Neural crest cell (in vitro differentiated cells): Measurements from ENCODE around the gene S100A6. TPM values are rescaled to one million over a fixed set of nuclear protein-coding genes. Genes with fewer than 3 reads are reported as not detected.

Source experiments
- DNase-seq: peaks from one replicate; pipeline ENCODE4 v3.0.0; 2021; ENCODE audit warnings: low read depth, mixed read lengths, low spot score
- H3K27ac Mint-ChIP-seq: one replicate; pipeline ENCODE4 v1.8.0; 2021; ENCODE audit warnings: mild to moderate bottlenecking, mixed read lengths; ENCODE audit not compliant: unreplicated experiment
- H3K27me3 Mint-ChIP-seq: 2 replicates; pipeline ENCODE4 v1.8.0; 2021; ENCODE audit warnings: low read depth, mild to moderate bottlenecking, mixed read lengths
- H3K36me3 Mint-ChIP-seq: 2 replicates; pipeline ENCODE4 v1.8.0; 2021; ENCODE audit warnings: low read depth, mild to moderate bottlenecking, mixed read lengths
- H3K4me1 Mint-ChIP-seq: 2 replicates; pipeline ENCODE4 v1.8.0; 2021; ENCODE audit warnings: mixed read lengths
- H3K4me3 Mint-ChIP-seq: one replicate; pipeline ENCODE4 v1.8.0; 2021; ENCODE audit warnings: mild to moderate bottlenecking, mixed read lengths
- H3K9me3 Mint-ChIP-seq: 2 replicates; pipeline ENCODE4 v1.8.0; 2021; ENCODE audit warnings: mixed read lengths
- CTCF ChIP-seq: fragments of 200-600 bp; sonication (generic); conservative IDR thresholded peaks from 2 replicates; pipeline ENCODE4 v1.5.0; 2021; ENCODE audit warnings: antibody characterized with exemption, mild to moderate bottlenecking
- total RNA-seq: library from RNA; stranded (reverse); gene quantifications from 2 replicates; pipeline ENCODE4 v1.2.1, GENCODE V29; 2021

Gene S100A6
- total RNA-seq, 1 donor from 2014 or later = not detected

DNA sequence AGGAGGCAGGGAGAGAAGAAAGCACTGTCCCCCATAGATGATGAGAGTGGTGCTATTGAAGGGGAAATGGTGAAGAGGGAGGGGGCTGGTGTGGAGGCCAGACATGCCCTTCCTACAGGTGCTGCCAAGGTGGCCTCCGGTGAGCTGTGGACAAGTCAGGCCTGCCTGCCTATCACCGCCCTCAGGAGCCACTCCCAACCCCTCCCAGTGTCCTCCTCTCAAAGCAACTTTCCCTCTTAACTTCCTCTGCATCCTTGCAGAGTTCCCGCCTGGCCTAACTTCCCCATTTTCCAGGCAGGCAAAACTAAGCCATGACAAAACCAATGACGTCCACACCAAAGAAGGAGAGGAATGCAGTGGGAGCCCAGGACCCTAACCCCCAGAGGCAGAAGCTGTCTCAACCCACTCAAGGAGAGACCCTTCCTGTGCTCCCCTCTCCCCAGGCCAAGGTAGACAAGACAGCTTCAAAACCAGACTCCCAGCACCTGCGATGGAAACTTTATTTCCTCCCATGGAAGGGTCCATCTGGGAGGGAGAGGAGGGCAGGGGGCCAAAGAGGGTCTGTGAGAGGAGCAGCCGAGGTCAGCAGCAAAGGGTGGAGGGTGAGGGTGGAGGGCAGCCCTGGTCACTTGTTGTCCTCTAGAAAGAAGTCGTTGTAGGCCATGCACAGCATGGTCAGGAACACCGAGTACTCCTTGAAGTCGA, 1.0 kb upstream of the S100A6 start:
- no peaks in the 10 kb centered on the region for H3K36me3 Mint-ChIP-seq
- TF ChIP-seq CTCF = no peak
- no peak for DNase-seq
- no peak overlapping the region for H3K27ac Mint-ChIP-seq
- H3K4me1 Mint-ChIP-seq = peaks cover 27% of the 10 kb centered on the region
- H3K4me3 Mint-ChIP-seq = no peak overlapping the region
- H3K27me3 Mint-ChIP-seq = no peaks in the 10 kb centered on the region
- H3K9me3 Mint-ChIP-seq = no peaks in the 10 kb centered on the region

- no peak for TF ChIP-seq CTCF
- peaks cover 27% of the 10 kb centered on the region for H3K4me1 Mint-ChIP-seq
- H3K27me3 Mint-ChIP-seq = no peaks in the 10 kb centered on the region
- no peak for DNase-seq
- H3K4me3 Mint-ChIP-seq = no peak overlapping the region
- H3K27ac Mint-ChIP-seq = no peak overlapping the region
- H3K36me3 Mint-ChIP-seq = no peaks in the 10 kb centered on the region
- H3K9me3 Mint-ChIP-seq = no peaks in the 10 kb centered on the region
Observed at GRCh38 chr1:153536012-153536670, 350 bp upstream of the S100A6 start.

DNA sequence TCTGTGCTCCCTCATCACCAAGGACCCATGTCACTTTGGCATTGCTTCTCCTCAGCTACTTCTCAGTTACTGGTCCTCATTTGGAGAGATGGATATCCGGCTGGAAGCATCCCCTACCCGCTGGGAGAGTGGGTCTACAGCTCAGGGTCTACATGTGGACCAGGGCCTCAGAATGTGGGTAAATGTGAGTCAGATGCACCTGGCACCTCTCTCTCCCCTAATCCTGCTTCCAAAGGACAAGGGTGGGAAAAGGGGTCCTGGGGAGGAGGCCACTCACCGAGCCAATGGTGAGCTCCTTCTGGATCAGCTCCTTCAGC, 908 bp downstream of the S100A6 start:
- peaks cover 27% of the 10 kb centered on the region for H3K4me1 Mint-ChIP-seq
- no peaks in the 10 kb centered on the region for H3K27me3 Mint-ChIP-seq
- H3K9me3 Mint-ChIP-seq = no peaks in the 10 kb centered on the region
- H3K36me3 Mint-ChIP-seq = no peaks in the 10 kb centered on the region
- no peak for TF ChIP-seq CTCF
- H3K4me3 Mint-ChIP-seq = no peak overlapping the region
- H3K27ac Mint-ChIP-seq = no peak overlapping the region
- no peak for DNase-seq

- DNase-seq = no peak
- Mint-ChIP-seq H3K9me3 (no peaks in the 10 kb centered on the region), H3K4me3 (no peak overlapping the region), H3K36me3 (no peaks in the 10 kb centered on the region), H3K27ac (no peak overlapping the region), H3K27me3 (no peaks in the 10 kb centered on the region), H3K4me1 (peaks cover 27% of the 10 kb centered on the region)
- TF ChIP-seq CTCF = no peak
Observed at GRCh38 chr1:153534226-153534924, 1.4 kb downstream of the S100A6 start.

DNA sequence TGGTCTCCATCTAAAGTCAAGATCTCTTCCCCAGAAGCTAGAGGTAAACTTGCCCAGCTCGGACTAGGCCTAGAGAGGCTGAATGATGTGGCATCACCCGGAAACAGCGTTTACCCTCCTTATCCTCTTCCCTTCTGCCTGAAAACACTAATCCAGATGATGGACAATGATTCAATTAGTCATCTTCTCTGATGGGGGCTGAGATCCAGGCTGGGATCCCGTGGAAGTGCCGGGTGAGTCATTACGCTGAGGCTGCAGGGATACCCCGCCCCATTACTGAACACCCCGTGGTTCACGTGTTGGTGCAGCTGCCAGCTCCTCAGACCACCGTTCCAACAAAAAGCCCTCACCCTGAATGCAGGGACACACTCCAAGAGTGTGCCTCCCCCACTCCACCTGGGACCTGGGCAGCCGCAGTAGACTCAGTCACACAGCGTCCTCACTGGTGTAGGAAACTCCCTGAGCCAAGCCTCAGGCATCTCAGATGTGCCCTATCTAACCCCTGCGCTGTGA, 2.0 kb downstream of the S100A6 start:
- H3K27me3 Mint-ChIP-seq = no peaks in the 10 kb centered on the region
- H3K27ac Mint-ChIP-seq = no peak overlapping the region
- TF ChIP-seq CTCF = no peak
- H3K9me3 Mint-ChIP-seq = no peaks in the 10 kb centered on the region
- DNase-seq = no peak
- no peak overlapping the region for H3K4me3 Mint-ChIP-seq
- H3K36me3 Mint-ChIP-seq = no peaks in the 10 kb centered on the region
- peaks cover 27% of the 10 kb centered on the region for H3K4me1 Mint-ChIP-seq
